Uterus (tissue), 4 donors: ENCODE measurements around the gene TPCN1. TPM values are rescaled to one million over a fixed set of nuclear protein-coding genes. Genes with fewer than 3 reads are reported as not detected.

Source experiments
- DNase-seq, 2 donors: peaks; one replicate each; pipeline ENCODE4 v3.0.0-alpha.2; 2019 to 2020
- H3K27ac ChIP-seq, 2 donors: fragments of 200-600 bp; sonication (generic); 1 replicate in 1 of 2; 2 replicates in 1 of 2; pipeline ENCODE4 v1.5.1; 2016 to 2018
- H3K27me3 ChIP-seq, 2 donors: fragments of 200-600 bp; sonication (generic); one replicate each; pipeline ENCODE4 v1.5.1; 2018 to 2019; ENCODE audit warnings: control low read depth in 1 of 2
- H3K36me3 ChIP-seq, 2 donors: fragments of 200-600 bp; sonication (generic); one replicate each; pipeline ENCODE4 v1.5.1; 2019; ENCODE audit warnings: control low read depth in 1 of 2
- H3K4me1 ChIP-seq, 2 donors: fragments of 200-600 bp; sonication (generic); one replicate each; pipeline ENCODE4 v1.5.1; 2018 to 2019; ENCODE audit warnings: control low read depth in 1 of 2
- H3K4me3 ChIP-seq, 2 donors: fragments of 200-600 bp; sonication (generic); 1 replicate in 1 of 2; 2 replicates in 1 of 2; pipeline ENCODE4 v1.5.1; 2018 to 2019; ENCODE audit warnings: mild to moderate bottlenecking in 1 of 2
- H3K9me3 ChIP-seq, 2 donors: fragments of 200-600 bp; sonication (generic); one replicate each; pipeline ENCODE4 v1.5.1; 2019; ENCODE audit warnings: control low read depth in 1 of 2
- CTCF ChIP-seq, 4 experiments: fragments of 200-600 bp in 2 of 4; fragments of 450-650 bp in 2 of 4; sonication (generic) in 2 of 4; IDR thresholded peaks; one replicate each; pipeline ENCODE4 v1.5.1; 2016 to 2019; ENCODE audit warnings: antibody characterized with exemption in 4 of 4, mild to moderate bottlenecking in 2 of 4, moderate library complexity in 1 of 4
- POLR2A ChIP-seq, 2 donors: fragments of 450-650 bp; IDR thresholded peaks; one replicate each; pipeline ENCODE4 v1.6.1; 2016; ENCODE audit warnings: antibody characterized with exemption in 2 of 2, mild to moderate bottlenecking in 1 of 2, moderate library complexity in 1 of 2
- intact Hi-C: fragments of 100-400 bp; cut with DNase I; formaldehyde crosslinking; loops from one replicate; pipeline ENCODE4 v1.15.1; 2023; ENCODE audit warnings: low total_unique reads
- total RNA-seq, 4 donors: library from RNA; depleted of rRNA in 3 of 4; stranded (reverse); fragments of >200 nt in 3 of 4; gene quantifications; one replicate each; pipeline versions ENCODE4 v1.1.0 to v1.2.4, GENCODE V29; 2014 to 2023
- donor health status: DM: yes; HTN: yes; CAD: no.

Gene TPCN1
- total RNA-seq, 4 donors from 2014 or later, result 21.4 to 79.8 (median 52.9) TPM

- Histone ChIP-seq H3K4me1 (peaks cover 13 to 28% of the 10 kb centered on the region in 2 donors), H3K27me3 (no peaks in the 10 kb centered on the region), H3K4me3 (no peak overlapping the region), H3K27ac (peak overlapping the region in 1 of 2 donors; percentile 85), H3K36me3 (no peaks in the 10 kb centered on the region), H3K9me3 (no peaks in the 10 kb centered on the region)
- DNase-seq, result no peak
- TF ChIP-seq CTCF (IDR thresholded peaks at IDR 0.05), result no peak
- no peak for TF ChIP-seq POLR2A (IDR thresholded peaks at IDR 0.05)
- intact Hi-C loops, result no loop called here
Measured at GRCh38 chr12:113248051-113248825, 27.0 kb downstream of the TPCN1 start.

- TF ChIP-seq POLR2A (IDR thresholded peaks at IDR 0.05) (no peak), CTCF (IDR thresholded peaks at IDR 0.05) (no peak)
- H3K4me1 ChIP-seq, result peaks cover 10 to 22% of the 10 kb centered on the region in 2 donors
- no peaks in the 10 kb centered on the region for H3K27me3 ChIP-seq
- H3K36me3 ChIP-seq, result no peaks in the 10 kb centered on the region
- no peak overlapping the region for H3K27ac ChIP-seq
- H3K4me3 ChIP-seq, result no peak overlapping the region
- intact Hi-C loops, result no loop called here
- H3K9me3 ChIP-seq, result no peaks in the 10 kb centered on the region
- no peak for DNase-seq
Measured at GRCh38 chr12:113248842-113249435, 27.7 kb downstream of the TPCN1 start.

GRCh38 chr12:113249546-113249945 is 28.3 kb downstream of the TPCN1 start:
- intact Hi-C loops, result no loop called here
- Histone ChIP-seq H3K4me3 (no peak overlapping the region), H3K27ac (no peak overlapping the region)

GRCh38 chr12:113250045-113250444 is 28.8 kb downstream of the TPCN1 start:
- H3K27ac ChIP-seq, result no peak overlapping the region
- no peaks in the 10 kb centered on the region for H3K9me3 ChIP-seq
- H3K27me3 ChIP-seq, result no peaks in the 10 kb centered on the region
- no peak for TF ChIP-seq CTCF (IDR thresholded peaks at IDR 0.05)
- H3K4me3 ChIP-seq, result no peak overlapping the region
- intact Hi-C loops, result no loop called here
- no peak for DNase-seq
- H3K36me3 ChIP-seq, result no peaks in the 10 kb centered on the region
- peaks cover 9 to 14% of the 10 kb centered on the region in 2 donors for H3K4me1 ChIP-seq

More at GRCh38 chr12:113249546-113249945, 28.3 kb downstream of the TPCN1 start:
- Histone ChIP-seq H3K4me1 (peaks cover 9 to 16% of the 10 kb centered on the region in 2 donors), H3K36me3 (no peaks in the 10 kb centered on the region), H3K9me3 (no peaks in the 10 kb centered on the region), H3K27me3 (no peaks in the 10 kb centered on the region)
- TF ChIP-seq CTCF (IDR thresholded peaks at IDR 0.05) (no peak), POLR2A (IDR thresholded peaks at IDR 0.05) (no peak)
- no peak for DNase-seq

GRCh38 chr12:113251404-113252070 is 30.3 kb downstream of the TPCN1 start:
- intact Hi-C loops, result no loop called here
- no peak for DNase-seq
- Histone ChIP-seq H3K36me3 (no peaks in the 10 kb centered on the region), H3K4me3 (no peak overlapping the region), H3K4me1 (peaks cover 3 to 9% of the 10 kb centered on the region in 2 donors), H3K9me3 (no peaks in the 10 kb centered on the region), H3K27me3 (no peaks in the 10 kb centered on the region), H3K27ac (no peak overlapping the region)
- no peak for TF ChIP-seq POLR2A (IDR thresholded peaks at IDR 0.05)
- no peak for TF ChIP-seq CTCF (IDR thresholded peaks at IDR 0.05)
